HG03025 (cell line): ENCODE results near the gene CD24.
"Not testable (repeated sequence)": the region's sequence is repeated elsewhere in the genome, so short reads cannot be mapped to it uniquely, and the experiment has no call there.

Source experiments
- ATAC-seq: cut with Tn5 transposase; IDR thresholded peaks from one replicate; pipeline ENCODE4 v1.9.1; 2021; ENCODE audit warnings: mild to moderate bottlenecking, moderate library complexity; ENCODE audit not compliant: unreplicated experiment, low FRiP score

The CD24 gene

GRCh38 chr6:106974336-106974998, at the start of gene CD24:
Gene CD24 (minus strand): TSS chr6:106974729. CDS start chr6:106974646, 83 bp downstream.
- ATAC-seq = no peak

- no peak for ATAC-seq
Observed at GRCh38 chr6:107021446-107022185, 47.1 kb upstream of the CD24 start.

GRCh38 chr6:107020239-107020638, 45.7 kb upstream of the CD24 start:
- no peak for ATAC-seq

GRCh38 chr6:107019628-107020027, 45.1 kb upstream of the CD24 start:
- not testable (repeated sequence) for ATAC-seq

- ATAC-seq = no peak
Observed at GRCh38 chr6:107019047-107019446, 44.5 kb upstream of the CD24 start.

GRCh38 chr6:107009499-107009898, 35.0 kb upstream of the CD24 start:
- ATAC-seq = no peak

GRCh38 chr6:106997392-106998158, 23.0 kb upstream of the CD24 start:
- no peak for ATAC-seq

GRCh38 chr6:106995640-106996039, 21.1 kb upstream of the CD24 start:
- ATAC-seq = no peak

GRCh38 chr6:106989737-106990136, 15.2 kb upstream of the CD24 start:
- not testable (repeated sequence) for ATAC-seq

- no peak for ATAC-seq
Observed at GRCh38 chr6:106988664-106989063, 14.1 kb upstream of the CD24 start.

- no peak for ATAC-seq
Observed at GRCh38 chr6:106981926-106982325, 7.4 kb upstream of the CD24 start.

- ATAC-seq = no peak
Observed at GRCh38 chr6:106980926-106981325, 6.4 kb upstream of the CD24 start.

GRCh38 chr6:106979435-106979884, 4.9 kb upstream of the CD24 start:
- no peak for ATAC-seq

GRCh38 chr6:106977246-106977645, 2.7 kb upstream of the CD24 start:
- ATAC-seq = no peak

GRCh38 chr6:106976270-106976669, 1.7 kb upstream of the CD24 start:
- no peak for ATAC-seq

GRCh38 chr6:106975738-106976064, 1.2 kb upstream of the CD24 start:
- no peak for ATAC-seq

- no peak for ATAC-seq
Observed at GRCh38 chr6:106974999-106975737, 639 bp upstream of the CD24 start.

- ATAC-seq = no peak
Observed at GRCh38 chr6:106973836-106974335, 643 bp downstream of the CD24 start.

- ATAC-seq = no peak
Observed at GRCh38 chr6:106973018-106973835, 1.3 kb downstream of the CD24 start.

- no peak for ATAC-seq
Observed at GRCh38 chr6:106972500-106972899, 2.0 kb downstream of the CD24 start.
